Heart left ventricle (tissue), 16 donors: ENCODE data around the gene SSBP2. TPM values are rescaled to one million over a fixed set of nuclear protein-coding genes. Genes with fewer than 3 reads are reported as not detected.

Source experiments
- ATAC-seq, 4 donors: fragments of 200-7000 bp; cut with Tn5 transposase; one replicate each; pipeline ENCODE4 v1.9.1; 2020 to 2022; ENCODE audit warnings: moderate library complexity in 4 of 4, mild to moderate bottlenecking in 3 of 4, moderate number of reproducible peaks in 1 of 4
- DNase-seq, 5 donors: peaks; one replicate each; pipeline ENCODE4 v3.0.0-alpha.2; 2020
- H3K27ac ChIP-seq, 12 donors: fragments of 200-600 bp; sonication (generic) in 4 of 12; one replicate each; pipeline versions ENCODE4 v1.5.0 to v1.8.0; 2016 to 2022; ENCODE audit warnings: mild to moderate bottlenecking in 2 of 12
- H3K27me3 ChIP-seq, 9 donors: fragments of 200-600 bp; sonication (generic) in 2 of 9; one replicate each; pipeline versions ENCODE4 v1.5.1 to v1.8.0; 2016 to 2022; ENCODE audit warnings: mild to moderate bottlenecking in 3 of 9
- H3K36me3 ChIP-seq, 9 donors: fragments of 200-600 bp; sonication (generic) in 2 of 9; one replicate each; pipeline versions ENCODE4 v1.5.0 to v1.8.0; 2018 to 2022; ENCODE audit warnings: mild to moderate bottlenecking in 2 of 9
- H3K4me1 ChIP-seq, 12 donors: fragments of 200-600 bp; sonication (generic) in 4 of 12; one replicate each; pipeline versions ENCODE4 v1.5.0 to v1.8.0; 2016 to 2022; ENCODE audit warnings: mild to moderate bottlenecking in 3 of 12
- H3K4me3 ChIP-seq, 12 donors: fragments of 200-600 bp; sonication (generic) in 4 of 12; one replicate each; pipeline versions ENCODE4 v1.5.0 to v1.8.0; 2017 to 2022; ENCODE audit warnings: mild to moderate bottlenecking in 9 of 12, moderate library complexity in 4 of 12
- H3K9me3 ChIP-seq, 12 donors: fragments of 200-600 bp; sonication (generic) in 4 of 12; one replicate each; pipeline versions ENCODE4 v1.5.0 to v1.8.0; 2016 to 2022; ENCODE audit warnings: mild to moderate bottlenecking in 1 of 12
- POLR2A ChIP-seq, 2 donors: fragments of 450-650 bp; IDR thresholded peaks; one replicate each; pipeline ENCODE4 v1.6.1; 2017; ENCODE audit warnings: antibody characterized with exemption in 2 of 2, mild to moderate bottlenecking in 2 of 2, moderate library complexity in 2 of 2
- WGBS, 4 donors: extraction: QIAGEN DNeasy Blood & Tissue Kit in 2 of 4; methylation state at CpG; one replicate each; pipeline versions ENCODE4 v1.1.5 to v1.1.7; 2013 to 2018; 5-methylcytosine and 5-hydroxymethylcytosine counted together
- intact Hi-C, 10 donors: fragments of 100-400 bp; cut with DNase I; formaldehyde crosslinking; loops; one replicate each; pipeline versions ENCODE4 v1.11.1 to v1.14.2; 2022
- polyA plus RNA-seq, 2 donors: library from polyadenylated mRNA; stranded (reverse); fragments of 200-250 nt; gene quantifications; one replicate each; pipeline ENCODE4 v1.2.3, GENCODE V29; 2013
- total RNA-seq, 9 donors: library from RNA; depleted of rRNA in 2 of 9; stranded (reverse); fragments of >200 nt in 2 of 9; fragmentation: NEBNext Ultra II Directional in 3 of 9; extraction: Animal tissue kit (Norgen Biotek cat#: 25700) in 3 of 9; gene quantifications; one replicate each; pipeline versions ENCODE4 v1.1.0 to v1.2.4, GENCODE V29; 2016 to 2023
- TF ChIP-seq, protein P1 (sequence below), 12 donors: fragments of 200-600 bp; sonication (generic) in 4 of 12; IDR thresholded peaks; one replicate each; pipeline versions ENCODE4 v1.5.0 to v1.8.0; 2018 to 2022; ENCODE audit warnings: antibody characterized with exemption in 12 of 12, mild to moderate bottlenecking in 5 of 12
- donor health status: ischemic (EF 13 %, LVEDD 7.1; RV severe dilation, severe dysfunction).
- donor health status: healthy with polysubstance abuse.
- donor health status: DM: no; HTN: yes; CAD: no.
- donor health status: DM: no; HTN: no; CAD: no.
- donor health status: ischemic (EF 25% LVEDD 6.9; RV normal size, moderate dysfunction).
- donor health status: ischemic (EF 25% LVEDD 5.7; RV mildly dilated, moderate dysfunction).
- donor health status: healthy.
- donor health status: DM: yes; HTN: yes; CAD: no.
- donor health status: ischemic (EF 35%, LVEDD 5.7; RV mildly dilated, moderate dysfunction).
- donor health status: nonischemic (EF 11% LVEDD 7.7; RV severe dilation, severe dysfunction).
- donor health status: DM: yes; HTN: yes; CAD: no.
- donor health status: PGD.
- donor health status: ischemic (EF 29% LVEDD 5.4; RV normal size, mild dysfunction).
- donor health status: nonischemic (EF 23%, LVEDD 6.1; RV moderate dilation, normal function).

The SSBP2 gene
- total and polyA plus RNA-seq, 11 donors = 25.6 to 98.1 (median 50.7) TPM

- no peak for ATAC-seq
- intact Hi-C loops = no loop called here
- TF ChIP-seq, protein P1, sequence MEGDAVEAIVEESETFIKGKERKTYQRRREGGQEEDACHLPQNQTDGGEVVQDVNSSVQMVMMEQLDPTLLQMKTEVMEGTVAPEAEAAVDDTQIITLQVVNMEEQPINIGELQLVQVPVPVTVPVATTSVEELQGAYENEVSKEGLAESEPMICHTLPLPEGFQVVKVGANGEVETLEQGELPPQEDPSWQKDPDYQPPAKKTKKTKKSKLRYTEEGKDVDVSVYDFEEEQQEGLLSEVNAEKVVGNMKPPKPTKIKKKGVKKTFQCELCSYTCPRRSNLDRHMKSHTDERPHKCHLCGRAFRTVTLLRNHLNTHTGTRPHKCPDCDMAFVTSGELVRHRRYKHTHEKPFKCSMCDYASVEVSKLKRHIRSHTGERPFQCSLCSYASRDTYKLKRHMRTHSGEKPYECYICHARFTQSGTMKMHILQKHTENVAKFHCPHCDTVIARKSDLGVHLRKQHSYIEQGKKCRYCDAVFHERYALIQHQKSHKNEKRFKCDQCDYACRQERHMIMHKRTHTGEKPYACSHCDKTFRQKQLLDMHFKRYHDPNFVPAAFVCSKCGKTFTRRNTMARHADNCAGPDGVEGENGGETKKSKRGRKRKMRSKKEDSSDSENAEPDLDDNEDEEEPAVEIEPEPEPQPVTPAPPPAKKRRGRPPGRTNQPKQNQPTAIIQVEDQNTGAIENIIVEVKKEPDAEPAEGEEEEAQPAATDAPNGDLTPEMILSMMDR (IDR thresholded peaks at IDR 0.05) = no peak
- TF ChIP-seq POLR2A (IDR thresholded peaks at IDR 0.05) = no peak
- Histone ChIP-seq H3K4me3 (no peak overlapping the region), H3K9me3 (peaks cover 0 to 13% (median 0%) of the 10 kb centered on the region in 12 donors), H3K27me3 (no peaks in the 10 kb centered on the region), H3K4me1 (peaks cover 0 to 11% (median 0%) of the 10 kb centered on the region in 12 donors), H3K36me3 (no peaks in the 10 kb centered on the region), H3K27ac (no peak overlapping the region)
- DNase-seq = no peak
- WGBS, 4 donors = 86 to 96% (median 93%) methylated on average over 1 of the region's 1 CpG
Measured at GRCh38 chr5:81657386-81657785, 93.5 kb downstream of the SSBP2 start.

DNA sequence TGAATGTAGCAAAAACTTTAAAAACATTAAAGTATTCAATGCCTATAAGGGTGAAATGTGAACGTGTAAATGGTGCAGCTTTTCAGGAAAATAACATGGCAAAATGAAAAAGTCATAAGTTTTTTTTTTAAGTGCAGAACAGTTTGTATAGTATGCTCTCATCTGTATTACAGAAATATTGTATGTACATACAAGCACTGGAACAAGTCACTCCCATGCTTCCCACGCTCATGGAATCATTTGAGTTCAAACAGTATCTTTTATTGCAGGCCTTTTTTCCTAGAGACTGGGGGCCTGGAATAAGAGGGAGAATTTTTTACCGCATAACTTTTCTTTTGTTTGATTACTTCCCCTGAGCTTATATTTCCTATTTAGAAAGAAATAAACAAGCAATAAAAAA, 94.1 kb downstream of the SSBP2 start:
- no peak overlapping the region for H3K27ac ChIP-seq
- no peaks in the 10 kb centered on the region for H3K27me3 ChIP-seq
- DNase-seq = no peak
- H3K9me3 ChIP-seq = peaks cover 0 to 13% (median 0%) of the 10 kb centered on the region in 12 donors
- peaks cover 0 to 11% (median 0%) of the 10 kb centered on the region in 12 donors for H3K4me1 ChIP-seq
- no peaks in the 10 kb centered on the region for H3K36me3 ChIP-seq
- H3K4me3 ChIP-seq = no peak overlapping the region
- intact Hi-C loops = no loop called here
- WGBS, 4 donors = 76 to 87% (median 80%) methylated on average over 3 of the region's 3 CpGs
- ATAC-seq = no peak
- TF ChIP-seq, protein P1 (IDR thresholded peaks at IDR 0.05) = no peak
- TF ChIP-seq POLR2A (IDR thresholded peaks at IDR 0.05) = no peak

GRCh38 chr5:81650987-81651386, 99.9 kb downstream of the SSBP2 start:
- WGBS, 4 donors = 73 to 79% (median 79%) methylated on average over 1 of the region's 1 CpG
- no peak overlapping the region for H3K27ac ChIP-seq
- intact Hi-C loops = no loop called here
- no peaks in the 10 kb centered on the region for H3K9me3 ChIP-seq
- no peaks in the 10 kb centered on the region for H3K27me3 ChIP-seq
- peaks cover 0 to 15% (median 6%) of the 10 kb centered on the region in 12 donors for H3K4me1 ChIP-seq
- peaks cover 0 to 6% (median 0%) of the 10 kb centered on the region in 9 donors for H3K36me3 ChIP-seq
- H3K4me3 ChIP-seq = no peak overlapping the region
- TF ChIP-seq, protein P1 (IDR thresholded peaks at IDR 0.05) = no peak
- TF ChIP-seq POLR2A (IDR thresholded peaks at IDR 0.05) = no peak
- DNase-seq = no peak
- ATAC-seq = no peak

DNA sequence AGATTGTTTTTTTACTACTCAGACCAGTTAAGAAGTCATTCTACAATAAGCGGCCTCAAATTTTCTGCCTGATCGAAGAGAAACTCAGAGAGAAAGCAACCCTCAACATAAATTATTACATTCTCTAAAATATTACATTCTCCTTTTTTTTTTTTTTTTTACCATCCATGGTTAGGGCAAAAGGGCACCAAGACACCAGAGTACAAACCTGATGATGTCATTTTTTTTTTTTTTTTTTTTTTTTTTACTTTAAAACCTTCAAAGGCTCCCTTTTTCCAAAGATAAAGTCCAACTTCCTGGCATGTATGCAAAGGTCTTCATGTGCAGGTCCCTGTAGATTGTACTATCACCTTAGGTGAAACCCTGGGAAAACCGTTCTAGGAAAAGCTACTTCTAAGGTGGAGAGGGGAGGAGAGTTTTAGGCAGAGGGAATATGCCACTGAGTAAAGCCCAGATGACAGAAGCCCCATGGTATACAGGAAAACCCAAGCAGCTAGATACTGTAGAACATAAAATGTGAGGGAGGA, 104.4 kb downstream of the SSBP2 start:
- Histone ChIP-seq H3K4me3 (no peak overlapping the region), H3K27ac (no peak overlapping the region), H3K4me1 (peaks cover 0 to 11% (median 6%) of the 10 kb centered on the region in 12 donors), H3K27me3 (no peaks in the 10 kb centered on the region), H3K9me3 (no peaks in the 10 kb centered on the region), H3K36me3 (peaks cover 0 to 6% (median 0%) of the 10 kb centered on the region in 9 donors)
- DNase-seq (no peak), ATAC-seq (no peak)
- TF ChIP-seq, protein P1 (IDR thresholded peaks at IDR 0.05) = no peak
- no peak for TF ChIP-seq POLR2A (IDR thresholded peaks at IDR 0.05)
- intact Hi-C loops = no loop called here
- WGBS, 4 donors = 93 to 96% (median 94%) methylated on average over 3 of the region's 3 CpGs
